HG03045 (cell line): ENCODE results near the gene SUN2.

Source experiments
- ATAC-seq: cut with Tn5 transposase; IDR thresholded peaks from one replicate; pipeline ENCODE4 v1.9.1; 2021; ENCODE audit warnings: mild to moderate bottlenecking, moderate library complexity; ENCODE audit not compliant: unreplicated experiment

SUN2 gene

DNA sequence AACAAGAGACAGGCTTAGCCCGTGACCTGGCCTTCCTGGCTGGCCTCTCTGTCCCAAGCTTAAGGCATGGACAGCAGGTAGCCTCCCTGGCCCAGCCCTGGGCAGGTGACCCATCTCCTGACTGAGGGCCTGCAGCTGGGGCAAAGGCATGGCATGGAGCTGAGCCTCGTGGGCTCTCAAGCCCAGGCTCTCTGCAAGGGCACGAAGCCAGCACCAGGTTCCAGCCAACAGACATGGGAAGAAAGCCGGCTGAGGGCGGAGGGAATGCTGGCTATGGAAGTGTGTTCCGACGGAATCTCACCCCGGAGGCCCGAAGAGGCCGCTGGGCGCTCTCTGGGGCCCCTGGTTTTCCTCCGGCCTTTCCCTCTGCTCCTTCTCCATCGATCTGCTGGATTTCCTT is 25.2 kb upstream of the SUN2 start:
- no peak for ATAC-seq

DNA sequence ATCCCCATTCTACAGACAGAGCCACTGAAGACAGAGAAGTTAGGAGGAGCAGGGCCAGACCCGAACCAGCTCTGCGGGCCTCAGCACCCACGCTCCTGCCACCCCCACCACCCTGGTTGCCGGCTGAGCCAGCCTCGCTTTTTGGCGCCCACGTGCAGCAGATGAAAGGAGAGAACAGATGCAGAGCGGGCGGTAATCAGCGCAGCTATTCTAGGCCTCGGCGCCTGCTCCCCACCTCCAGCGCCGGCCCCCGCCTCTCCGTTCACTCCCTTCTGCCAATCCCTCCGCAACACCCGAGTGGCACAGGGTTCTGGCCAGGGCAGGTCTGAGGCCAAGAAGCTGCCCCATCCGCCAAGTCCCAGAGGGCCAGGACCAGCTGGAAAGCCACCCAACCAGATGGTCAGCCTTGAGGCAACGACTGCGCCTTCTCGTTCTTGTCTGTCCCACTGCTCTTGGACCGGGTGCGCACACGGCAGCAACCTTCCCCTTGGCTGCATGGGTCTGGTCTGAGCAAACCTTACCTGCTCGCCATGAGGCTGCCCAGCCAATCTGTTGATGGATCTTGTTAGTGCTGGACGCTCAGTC is 21.4 kb upstream of the SUN2 start:
- ATAC-seq: no peak

DNA sequence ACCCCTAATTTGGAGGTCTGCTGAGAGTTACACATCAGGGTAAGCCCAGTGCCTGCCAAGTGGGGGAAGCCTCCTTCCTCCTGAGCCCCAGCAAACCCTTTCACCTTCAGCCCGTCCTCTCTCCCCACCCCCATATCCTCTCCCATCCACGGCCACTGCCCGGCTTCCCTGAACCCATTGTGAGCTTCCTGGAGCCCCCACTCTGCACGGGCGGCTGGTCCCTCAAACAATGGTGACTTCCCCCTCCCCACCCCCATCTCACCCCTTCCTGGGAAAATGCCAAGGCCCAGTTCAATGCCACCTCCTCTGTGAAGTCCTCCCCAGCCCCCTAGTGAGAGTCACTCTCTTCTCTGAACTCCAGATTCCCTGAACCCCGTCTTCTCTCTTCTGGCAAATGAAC is 20.3 kb upstream of the SUN2 start:
- no peak for ATAC-seq

DNA sequence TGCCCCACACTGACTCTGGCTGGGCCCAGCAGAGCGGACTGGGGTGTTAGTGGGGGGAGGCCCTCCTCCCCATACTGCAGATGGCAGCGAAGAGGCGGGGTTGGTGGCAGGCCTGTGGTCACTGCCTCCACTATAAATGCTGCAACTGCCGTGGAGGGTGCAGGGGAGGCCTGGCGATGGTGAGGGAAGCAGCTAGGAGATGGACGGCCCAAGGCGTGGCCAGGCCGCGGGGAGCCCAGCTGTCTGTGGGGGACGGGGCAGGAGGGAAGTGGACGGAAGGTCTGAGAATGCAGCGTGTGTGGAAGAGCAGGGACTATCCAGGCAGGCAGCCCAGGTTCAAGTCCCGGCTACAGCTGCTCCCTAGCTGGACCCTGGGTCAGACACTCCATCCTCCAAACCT is 19.9 kb upstream of the SUN2 start:
- ATAC-seq: no peak

DNA sequence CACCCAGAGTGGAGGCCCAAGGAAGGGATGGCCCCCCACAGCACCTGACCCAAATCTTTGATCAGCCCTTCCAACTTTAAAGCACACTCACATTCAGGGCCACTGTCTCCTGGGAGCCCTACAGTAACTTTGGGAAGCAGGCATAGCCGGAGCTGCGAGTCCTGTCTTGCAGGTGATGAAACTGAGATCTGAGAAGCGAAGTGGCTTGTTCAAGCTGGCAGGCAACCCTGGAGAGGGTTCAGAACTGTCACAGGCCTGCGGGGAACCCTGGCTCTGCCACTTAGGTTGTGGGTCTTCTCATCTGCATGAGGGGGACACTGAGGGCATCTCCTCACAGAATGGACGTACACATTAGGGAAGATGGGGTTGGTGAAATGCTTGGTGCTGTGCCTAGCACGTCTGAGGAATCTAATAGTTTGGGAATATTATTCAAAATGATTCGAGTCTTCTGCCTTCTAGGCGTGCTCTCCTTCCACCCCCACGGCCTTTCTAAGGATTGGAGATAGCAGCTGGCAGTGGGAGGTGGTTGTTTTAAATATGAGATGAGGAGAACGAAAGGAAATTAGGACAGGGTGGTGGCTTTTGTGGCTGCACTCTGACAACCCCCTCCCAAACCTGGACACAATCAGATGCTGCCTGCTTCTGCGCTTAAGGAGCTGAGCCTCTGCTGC is 18.8 kb upstream of the SUN2 start:
- ATAC-seq: no peak

DNA sequence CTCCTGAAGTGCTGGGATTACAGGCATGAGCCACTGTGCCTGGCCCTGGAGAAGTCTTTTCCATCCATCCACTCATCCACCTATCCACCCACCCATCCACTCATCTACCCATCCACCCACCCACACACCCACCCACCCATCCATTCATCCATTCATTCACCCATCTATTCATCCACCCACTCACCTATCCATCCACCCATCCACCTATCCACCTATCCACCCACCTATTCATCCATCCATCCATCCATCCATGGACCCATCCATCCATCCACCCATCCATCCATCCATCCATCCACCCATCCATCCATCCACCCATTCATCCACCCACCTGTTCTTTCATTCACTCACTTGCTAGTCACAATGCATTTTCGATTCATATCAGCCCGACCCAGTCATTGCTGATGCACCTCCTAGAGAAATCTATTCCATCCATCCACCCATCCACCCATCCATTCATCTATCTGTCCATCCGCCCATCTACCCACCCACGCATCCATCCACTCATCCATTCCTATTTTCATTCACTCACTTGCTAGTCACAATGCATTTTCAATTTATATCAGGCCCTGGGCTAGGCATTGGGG is 17.7 kb upstream of the SUN2 start:
- no peak for ATAC-seq

DNA sequence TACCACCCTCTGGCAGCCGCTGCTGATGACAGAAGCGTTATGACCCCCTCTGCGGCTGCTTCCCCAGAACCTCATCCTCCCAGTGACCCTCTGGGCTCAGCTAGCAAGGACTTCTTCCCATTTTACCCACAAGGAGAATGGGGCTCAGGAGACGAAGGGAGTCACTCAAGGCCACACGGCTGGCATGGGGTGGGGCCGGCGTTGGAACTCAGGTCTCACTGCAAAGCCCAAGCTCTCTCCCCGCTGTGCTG is 16.8 kb upstream of the SUN2 start:
- no peak for ATAC-seq

DNA sequence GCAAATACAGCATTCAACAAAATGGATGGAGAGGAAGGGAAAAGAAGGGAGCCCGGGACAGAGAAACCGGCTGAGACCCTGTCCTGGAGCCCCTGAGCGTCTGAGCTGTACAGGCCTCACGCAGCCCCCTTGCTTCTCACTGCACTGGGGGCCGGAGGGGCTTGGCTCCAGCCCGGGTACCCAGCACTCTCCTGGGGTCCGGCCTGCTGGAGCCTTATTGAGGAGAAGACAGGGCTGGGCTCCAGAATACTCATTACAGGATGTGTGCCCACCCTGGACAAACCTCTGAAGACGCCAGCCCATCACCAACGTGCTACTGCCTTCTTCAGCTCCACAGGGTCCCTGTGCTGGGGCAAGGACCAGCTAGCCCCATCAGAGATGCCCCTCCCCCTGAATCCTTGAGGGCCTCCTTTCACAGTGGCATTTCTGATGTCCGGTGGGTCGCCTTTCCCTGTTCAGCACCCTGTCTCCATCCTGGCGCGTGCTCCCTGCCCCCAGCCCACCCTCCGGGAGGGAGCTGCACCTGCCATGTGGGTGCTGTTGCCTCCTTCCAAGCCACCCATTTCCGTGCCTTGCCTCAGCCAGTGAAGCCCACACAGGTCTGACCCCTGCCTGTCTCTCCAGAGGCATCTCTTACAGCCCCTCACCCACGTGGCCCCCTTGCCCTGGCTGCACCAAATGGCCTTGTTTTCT is 14.6 kb upstream of the SUN2 start:
- no peak for ATAC-seq

DNA sequence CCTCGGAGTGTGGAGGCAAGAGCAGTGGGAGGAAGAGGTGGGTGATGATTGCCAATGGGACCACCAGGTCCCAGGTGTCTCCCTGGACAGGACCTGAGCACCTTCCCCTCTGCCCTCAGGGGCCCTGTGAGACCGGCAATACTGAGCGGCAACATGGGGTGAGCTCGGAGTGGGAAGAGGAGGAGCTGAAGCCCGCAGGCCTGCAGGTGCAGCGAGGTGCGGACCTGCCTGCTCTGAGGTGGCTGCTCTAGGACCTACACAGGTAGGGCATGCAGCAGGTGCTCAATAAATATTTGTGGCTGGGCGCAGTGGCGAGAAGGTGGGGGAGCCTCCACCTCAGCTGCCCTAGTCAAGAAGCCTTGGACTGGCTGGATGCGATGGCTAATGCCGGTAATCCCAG is 12.2 kb upstream of the SUN2 start:
- no peak for ATAC-seq

DNA sequence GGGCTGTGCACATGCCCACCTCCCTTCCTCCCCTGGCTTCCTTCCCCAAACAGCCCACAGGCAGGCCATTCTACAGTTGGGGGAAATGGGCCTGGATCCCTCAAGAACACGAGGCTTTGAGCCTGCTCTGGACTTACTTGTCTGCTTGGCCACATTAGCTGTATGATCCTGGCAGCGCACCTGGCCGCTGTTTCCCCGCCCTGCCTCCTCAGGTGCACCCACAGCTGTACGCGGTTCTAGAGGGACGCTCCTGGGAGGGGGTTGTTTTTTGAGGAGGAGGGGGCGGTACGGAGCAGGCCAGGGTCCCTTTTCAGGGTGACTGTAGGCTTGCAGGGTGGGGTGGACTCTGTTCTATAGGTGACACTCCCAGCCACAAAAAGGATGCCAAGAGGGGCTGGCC is 11.5 kb upstream of the SUN2 start:
- ATAC-seq: no peak

DNA sequence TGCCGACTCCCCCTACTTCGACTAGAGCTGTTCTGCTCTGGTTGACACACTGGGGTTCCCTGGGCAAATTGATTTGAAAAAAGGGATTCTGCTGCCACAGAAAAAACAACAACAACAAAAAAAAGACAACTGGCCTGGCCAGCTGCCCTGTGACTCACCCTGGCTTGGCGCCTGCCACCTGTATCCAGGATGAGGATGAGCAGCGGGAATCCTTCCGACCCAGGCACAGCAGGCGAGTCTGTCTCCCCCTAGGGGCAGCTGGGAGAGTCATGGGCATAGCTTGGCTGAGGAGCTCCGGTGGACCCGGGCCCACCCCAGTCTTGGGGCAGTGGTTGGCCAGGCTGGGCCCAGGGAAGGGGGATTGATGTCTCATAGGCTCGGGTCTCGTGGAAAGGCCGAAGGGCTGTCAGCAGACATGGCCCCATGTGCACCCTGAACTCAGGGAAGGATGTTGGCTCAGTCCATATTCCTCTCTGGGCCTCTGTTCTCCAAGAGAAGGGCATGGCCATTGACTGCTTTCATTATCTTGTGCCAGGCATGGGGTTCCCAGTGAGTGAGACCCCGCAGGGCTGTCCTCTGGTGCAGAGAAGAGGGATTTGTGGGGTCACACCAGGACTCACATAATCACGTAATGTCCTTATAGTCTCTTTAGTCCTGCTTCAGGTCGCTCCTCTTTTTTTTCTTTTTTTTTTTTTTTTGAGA is 10.4 kb upstream of the SUN2 start:
- ATAC-seq: no peak

DNA sequence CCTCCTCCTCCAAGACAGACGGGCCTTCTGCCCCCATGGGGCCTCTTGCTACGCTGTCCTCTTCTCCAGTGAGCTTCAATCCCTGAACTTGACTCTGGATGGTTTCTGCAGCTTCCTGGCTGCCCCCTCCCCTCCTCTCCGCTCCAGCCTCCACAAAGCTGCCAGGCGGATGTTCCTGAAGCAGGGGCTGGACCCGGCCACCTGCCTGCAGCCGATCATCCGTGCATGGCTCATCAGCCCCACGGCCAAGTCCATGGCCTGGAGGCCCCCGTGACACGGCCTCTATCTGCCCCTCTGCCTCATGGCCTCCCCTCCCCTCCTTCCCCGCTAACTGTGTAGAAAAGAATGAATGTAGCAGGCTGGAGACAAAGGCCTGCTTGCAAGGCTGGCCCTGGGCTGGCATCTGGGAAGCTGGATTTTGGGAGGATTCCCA is 6.8 kb upstream of the SUN2 start:
- ATAC-seq: no peak

DNA sequence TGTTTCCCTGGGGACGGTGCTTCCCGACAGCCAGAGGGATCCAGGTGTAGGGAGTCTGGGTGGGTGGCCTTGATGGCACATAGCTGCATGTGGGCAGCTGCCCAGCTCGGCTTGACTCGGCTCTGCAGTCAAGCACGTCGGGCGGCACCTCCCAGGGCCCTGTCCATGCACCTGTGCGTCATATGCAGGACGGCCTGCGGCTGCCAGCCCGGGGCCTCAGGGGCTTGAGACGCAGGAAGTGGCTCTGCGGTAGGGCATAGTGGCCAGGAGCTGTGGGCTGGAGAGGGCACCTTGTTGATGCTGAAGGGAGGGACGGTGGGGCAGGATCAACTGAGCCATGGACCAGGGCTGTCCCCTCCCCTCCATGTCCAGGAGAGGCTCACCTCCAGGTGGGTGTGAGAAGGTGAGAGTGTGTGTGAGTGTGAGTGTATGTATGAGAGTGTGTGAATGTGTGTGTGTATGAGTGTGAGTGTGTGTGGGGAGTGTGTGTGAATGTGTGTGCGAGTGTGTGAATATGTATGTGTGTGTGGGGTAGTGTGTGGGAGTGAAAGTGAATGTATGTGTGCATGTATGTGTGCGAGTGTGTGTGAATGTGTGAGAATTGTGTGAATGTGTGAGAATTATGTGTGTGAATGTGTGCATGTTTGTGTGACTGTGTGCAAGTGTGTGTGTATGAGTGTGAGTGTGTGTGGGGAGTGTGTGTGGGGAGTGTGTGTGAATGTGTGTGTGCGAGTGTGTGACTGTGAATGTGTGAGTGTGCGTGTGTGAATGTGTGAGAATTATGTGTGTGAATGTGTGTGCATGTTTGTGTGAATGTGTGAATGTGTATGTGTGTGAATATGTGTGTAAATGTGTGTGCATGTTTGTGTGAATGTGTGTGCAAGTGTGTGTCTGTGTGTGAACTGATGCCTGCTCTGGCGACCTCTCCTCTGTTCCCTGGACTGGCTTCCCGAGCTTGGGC is 5.7 kb upstream of the SUN2 start:
- ATAC-seq: no peak

DNA sequence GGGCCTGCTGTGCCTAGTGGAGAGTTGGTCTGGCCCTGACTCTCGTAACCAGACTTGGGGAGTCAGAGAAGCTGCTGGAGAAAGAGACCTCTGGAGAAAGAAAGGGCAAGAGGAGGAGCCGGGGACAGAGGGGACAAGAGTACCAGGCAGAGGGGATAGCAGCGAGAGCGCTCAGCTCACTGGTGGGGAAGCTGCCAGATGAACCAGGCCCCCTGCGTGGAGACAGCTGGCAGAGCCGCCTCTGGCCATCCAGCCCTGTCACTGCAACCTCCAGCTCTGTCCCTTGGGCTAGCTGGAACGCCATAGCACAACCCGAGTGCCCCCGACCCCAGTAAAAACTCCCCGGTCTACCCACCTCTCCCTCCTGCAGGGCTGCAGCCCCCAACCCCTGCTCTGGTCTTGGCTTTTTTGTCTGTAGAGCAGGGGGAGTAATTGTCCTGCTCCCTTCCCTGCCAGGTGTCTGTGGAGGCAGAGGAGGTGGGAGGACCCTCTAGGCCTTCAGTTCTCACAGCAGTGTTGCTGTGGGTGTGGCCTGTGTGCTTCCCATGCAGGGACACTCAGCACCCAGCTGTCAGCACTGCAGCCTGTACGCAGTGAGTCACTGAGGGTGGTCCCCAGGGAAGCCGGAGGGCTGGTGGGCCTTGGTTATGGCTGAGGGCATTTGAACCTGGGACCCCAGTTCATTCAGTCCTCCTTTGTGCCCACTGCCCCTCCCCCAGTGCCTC is 4.8 kb upstream of the SUN2 start:
- ATAC-seq: no peak

DNA sequence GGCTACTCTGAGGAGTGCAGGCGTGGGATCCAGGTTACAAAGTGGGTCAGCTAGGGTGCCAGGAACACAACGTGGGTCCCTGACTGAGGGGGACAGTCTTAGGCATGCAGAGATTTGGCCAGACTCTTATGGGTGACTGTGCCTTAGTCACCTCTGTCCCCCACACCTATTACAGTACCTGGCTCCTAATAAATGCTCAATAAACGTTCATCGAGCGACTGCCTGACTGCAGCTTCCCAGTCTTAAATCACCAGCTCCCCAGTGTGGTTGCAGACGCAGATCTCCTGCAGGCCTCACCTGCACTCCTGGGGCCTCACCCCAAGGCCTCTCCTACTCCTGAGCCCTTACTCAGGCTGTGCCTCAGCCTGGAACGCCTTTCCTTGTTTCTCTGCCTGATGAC is 3.2 kb upstream of the SUN2 start:
- no peak for ATAC-seq

DNA sequence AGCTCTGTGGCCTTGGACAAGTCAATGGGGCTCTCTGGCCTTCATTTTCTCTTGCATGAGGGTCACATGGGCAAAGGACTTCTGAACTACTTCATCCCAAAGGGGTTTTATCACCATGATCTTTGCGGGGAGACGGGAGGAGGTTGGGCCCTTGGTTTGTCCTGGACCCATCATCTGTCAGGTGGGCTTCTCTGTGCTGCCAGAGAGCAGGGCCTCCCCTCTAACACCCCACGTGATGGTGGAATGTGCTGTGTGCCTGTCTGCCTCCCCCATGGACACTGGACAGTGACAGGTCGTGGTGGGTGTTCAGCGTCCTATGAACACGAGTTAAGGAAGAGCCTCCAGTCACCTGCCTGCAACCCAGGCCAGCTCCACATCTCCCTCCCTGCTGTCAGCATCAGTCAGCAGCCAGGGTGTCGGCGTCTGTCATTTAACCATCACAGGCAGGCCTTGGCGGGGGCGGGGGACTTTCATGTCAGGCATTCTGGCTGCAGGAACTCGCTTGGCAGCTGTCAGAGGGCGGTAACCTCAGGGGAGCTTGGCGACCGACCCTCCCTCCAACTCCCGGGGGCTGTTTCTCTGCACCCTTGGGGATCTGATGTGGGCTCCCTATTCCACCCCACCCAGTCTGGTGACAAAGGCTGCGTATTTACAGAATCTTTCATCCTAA is 2.6 kb upstream of the SUN2 start:
- no peak for ATAC-seq

DNA sequence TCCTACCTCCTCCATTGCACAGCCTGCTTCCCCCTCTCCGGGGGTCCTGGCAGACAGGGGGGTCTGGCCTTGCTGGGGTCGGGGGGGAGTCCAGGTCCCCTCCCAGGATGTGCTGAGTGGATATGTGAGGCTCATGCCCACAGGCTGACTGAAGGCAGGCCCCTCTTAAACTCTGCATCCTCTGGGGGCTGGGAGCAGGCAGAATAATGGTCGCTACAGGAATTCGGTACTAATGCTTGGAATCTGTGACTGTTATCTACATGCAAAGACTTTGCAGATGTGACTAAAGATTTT is 1.6 kb upstream of the SUN2 start:
- ATAC-seq: no peak

DNA sequence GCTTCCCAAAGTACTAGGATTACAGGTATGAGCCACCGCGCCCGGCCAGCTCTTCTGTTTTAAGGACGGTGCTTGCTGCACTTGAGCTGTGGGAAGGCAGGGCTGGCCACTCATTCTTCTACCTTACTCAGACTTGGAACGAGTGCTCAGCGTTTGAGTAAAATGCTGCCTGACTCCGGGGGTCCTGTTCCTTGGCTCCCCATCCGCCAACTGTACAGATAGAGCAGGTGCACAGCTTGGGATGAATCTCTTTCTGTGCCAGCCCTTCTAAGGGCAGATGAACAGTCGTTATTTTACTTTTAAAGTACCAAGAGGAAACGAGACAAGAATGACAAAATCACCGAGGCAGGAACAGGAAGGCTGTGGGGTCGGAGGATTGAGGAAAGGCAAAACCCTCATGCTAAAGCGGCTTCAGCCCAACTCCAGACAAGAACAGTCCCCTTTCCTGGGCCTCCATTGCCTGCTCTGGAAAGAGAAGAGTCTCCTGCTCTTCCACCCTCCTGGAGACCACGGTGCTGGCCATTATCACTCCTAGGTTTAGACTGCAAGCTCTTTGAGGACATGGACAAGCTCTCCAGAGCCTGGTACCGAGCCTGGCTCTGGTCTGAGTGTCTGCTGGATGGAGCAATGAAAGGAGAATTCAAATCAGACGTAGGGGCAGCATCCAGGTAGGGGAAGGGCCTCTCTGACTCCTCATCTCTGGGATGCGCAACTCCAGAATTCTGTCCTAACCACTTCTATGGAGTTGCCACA is 1.1 kb upstream of the SUN2 start:
- ATAC-seq: no peak
